OCI-LY1 (cell line): Measurements from ENCODE around the gene MINDY4.

Experiments used
- EZH2 ChIP-seq: fragments of 200-600 bp; sonication (generic), shearing (Covaris generic); IDR thresholded peaks from 2 replicates; pipeline ENCODE4 v1.8.0; 2017; ENCODE audit warnings: borderline replicate concordance, mixed run types, mild to moderate bottlenecking, antibody characterized with exemption, low read length, moderate library complexity, mixed read lengths
- TF ChIP-seq, protein P1 (sequence below): fragments of 200-600 bp; sonication (generic), shearing (Covaris generic); IDR thresholded peaks from 2 replicates; pipeline ENCODE4 v1.5.1; 2017; ENCODE audit warnings: mild to moderate bottlenecking, antibody characterized with exemption, low read length, moderate library complexity, mixed read lengths

DNA sequence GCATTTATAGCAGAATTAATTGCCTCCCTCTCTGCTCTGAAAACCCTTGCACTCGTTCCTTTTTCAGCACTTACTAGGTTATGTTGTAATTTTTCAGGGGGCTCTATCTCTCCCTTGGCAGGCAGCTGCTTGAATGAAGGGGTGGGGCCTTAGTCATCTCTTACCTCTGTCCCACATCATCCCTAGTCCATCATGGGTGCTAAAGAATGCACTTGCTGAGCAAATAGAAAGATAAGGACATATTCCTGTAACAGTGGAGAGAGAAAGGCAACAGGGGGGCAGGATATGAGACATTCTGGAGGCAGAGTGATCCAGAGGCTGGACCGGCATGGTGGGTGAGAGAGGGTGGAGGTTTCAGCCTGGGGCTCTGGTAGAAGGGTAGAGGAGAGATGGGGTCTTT is 60.0 kb downstream of the MINDY4 start:
- TF ChIP-seq, protein P1, sequence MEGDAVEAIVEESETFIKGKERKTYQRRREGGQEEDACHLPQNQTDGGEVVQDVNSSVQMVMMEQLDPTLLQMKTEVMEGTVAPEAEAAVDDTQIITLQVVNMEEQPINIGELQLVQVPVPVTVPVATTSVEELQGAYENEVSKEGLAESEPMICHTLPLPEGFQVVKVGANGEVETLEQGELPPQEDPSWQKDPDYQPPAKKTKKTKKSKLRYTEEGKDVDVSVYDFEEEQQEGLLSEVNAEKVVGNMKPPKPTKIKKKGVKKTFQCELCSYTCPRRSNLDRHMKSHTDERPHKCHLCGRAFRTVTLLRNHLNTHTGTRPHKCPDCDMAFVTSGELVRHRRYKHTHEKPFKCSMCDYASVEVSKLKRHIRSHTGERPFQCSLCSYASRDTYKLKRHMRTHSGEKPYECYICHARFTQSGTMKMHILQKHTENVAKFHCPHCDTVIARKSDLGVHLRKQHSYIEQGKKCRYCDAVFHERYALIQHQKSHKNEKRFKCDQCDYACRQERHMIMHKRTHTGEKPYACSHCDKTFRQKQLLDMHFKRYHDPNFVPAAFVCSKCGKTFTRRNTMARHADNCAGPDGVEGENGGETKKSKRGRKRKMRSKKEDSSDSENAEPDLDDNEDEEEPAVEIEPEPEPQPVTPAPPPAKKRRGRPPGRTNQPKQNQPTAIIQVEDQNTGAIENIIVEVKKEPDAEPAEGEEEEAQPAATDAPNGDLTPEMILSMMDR, result no peak
- no peak for TF ChIP-seq EZH2
